Spleen (tissue), 11 donors: ENCODE data around the gene TAF11L13. TPM values are rescaled to one million over a fixed set of nuclear protein-coding genes. Genes with fewer than 3 reads are reported as not detected.
A peak's percentile ranks its signal among the peaks of the same experiment; 100 is the strongest.

Experiments used
- DNase-seq: peaks from one replicate; pipeline ENCODE4 v3.0.0-alpha.2; 2020
- H3K27ac ChIP-seq, 8 donors: fragments of 200-600 bp; sonication (generic) in 7 of 8; 1 replicate in 4 of 8; 2 replicates in 4 of 8; pipeline versions ENCODE4 v1.5.0 to v1.8.0; 2016 to 2021; ENCODE audit warnings: inconsistent platforms in 4 of 8, mild to moderate bottlenecking in 4 of 8, moderate library complexity in 1 of 8
- H3K27me3 ChIP-seq, 7 donors: fragments of 200-600 bp; sonication (generic) in 6 of 7; replicated peaks in 1 of 7; 1 replicate in 4 of 7; 2 replicates in 3 of 7; pipeline versions ENCODE4 v1.5.0 to v1.8.0; 2016 to 2021; ENCODE audit warnings: inconsistent platforms in 3 of 7, mild to moderate bottlenecking in 1 of 7
- H3K36me3 ChIP-seq, 6 donors: fragments of 200-600 bp; sonication (generic) in 5 of 6; 1 replicate in 4 of 6; 2 replicates in 2 of 6; pipeline versions ENCODE4 v1.5.0 to v1.8.0; 2016 to 2021; ENCODE audit warnings: inconsistent platforms in 2 of 6
- H3K4me1 ChIP-seq, 6 donors: fragments of 200-600 bp; sonication (generic) in 5 of 6; 1 replicate in 3 of 6; 2 replicates in 3 of 6; pipeline versions ENCODE4 v1.5.0 to v1.8.0; 2016 to 2021; ENCODE audit warnings: inconsistent platforms in 3 of 6
- H3K4me3 ChIP-seq, 8 donors: fragments of 200-600 bp; sonication (generic) in 7 of 8; 1 replicate in 4 of 8; 2 replicates in 4 of 8; pipeline versions ENCODE4 v1.5.0 to v1.8.0; 2016 to 2021; ENCODE audit warnings: inconsistent platforms in 4 of 8, mild to moderate bottlenecking in 4 of 8, moderate library complexity in 2 of 8
- H3K9me3 ChIP-seq, 8 donors: fragments of 200-600 bp; sonication (generic) in 7 of 8; 1 replicate in 4 of 8; 2 replicates in 4 of 8; pipeline versions ENCODE4 v1.5.0 to v1.8.0; 2016 to 2021; ENCODE audit warnings: inconsistent platforms in 4 of 8
- POLR2A ChIP-seq, 3 donors: fragments of 450-650 bp; IDR thresholded peaks; one replicate each; pipeline ENCODE4 v1.5.1; 2017; ENCODE audit warnings: antibody characterized with exemption in 3 of 3, mild to moderate bottlenecking in 1 of 3
- POLR2AphosphoS5 ChIP-seq, 3 donors: sonication (generic); formaldehyde crosslinking; IDR thresholded peaks; one replicate each; pipeline ENCODE4 v1.5.1; 2017; ENCODE audit warnings: antibody characterized with exemption in 3 of 3
- WGBS, 5 donors: extraction: QIAGEN DNeasy Blood & Tissue Kit in 3 of 5; methylation state at CpG; one replicate each; pipeline versions ENCODE4 v1.1.5 to v1.1.7; 2013 to 2018; 5-methylcytosine and 5-hydroxymethylcytosine counted together
- intact Hi-C: fragments of 100-400 bp; cut with DNase I; formaldehyde crosslinking; loops from one replicate; pipeline ENCODE4 v1.15.0; 2023; ENCODE audit warnings: low total_unique reads
- polyA plus RNA-seq, 3 donors: library from polyadenylated mRNA; stranded (reverse); fragments of 200-250 nt; gene quantifications; one replicate each; pipeline ENCODE4 v1.2.1, GENCODE V29; 2013
- total RNA-seq, 7 donors: library from RNA; depleted of rRNA in 3 of 7; stranded (reverse); fragments of >200 nt in 3 of 7; fragmentation: NEBNext Ultra II Directional in 4 of 7; extraction: Animal tissue kit (Norgen Biotek cat#: 25700) in 4 of 7; gene quantifications; one replicate each; pipeline versions ENCODE4 v1.1.0 to v1.2.1, GENCODE V29; 2016 to 2021
- TF ChIP-seq, protein P1 (sequence below), 11 experiments: fragments of 200-600 bp in 7 of 11; fragments of 450-650 bp in 4 of 11; sonication (generic) in 4 of 11; IDR thresholded peaks in 8 of 11; conservative IDR thresholded peaks in 3 of 11; 1 replicate in 7 of 11; 2 replicates in 4 of 11; pipeline versions ENCODE4 v1.4.0 to v1.8.0; 2016 to 2021; ENCODE audit warnings: antibody characterized with exemption in 11 of 11, inconsistent platforms in 4 of 11, mild to moderate bottlenecking in 1 of 11
- donor health status: healthy with polysubstance abuse.
- donor health status: DM: no; HTN: no; CAD: no; lungs with moderate emphysema.
- donor health status: DM: no; HTN: no; CAD: no.
- donor health status: Bipolar disorder and iron deficiency.
- donor health status: healthy.
- donor health status: DM: no; HTN: no; CAD: no.
- donor health status: DM: yes; HTN: yes; CAD: no.

Gene TAF11L13
- total and polyA plus RNA-seq, 10 donors: not detected

DNA sequence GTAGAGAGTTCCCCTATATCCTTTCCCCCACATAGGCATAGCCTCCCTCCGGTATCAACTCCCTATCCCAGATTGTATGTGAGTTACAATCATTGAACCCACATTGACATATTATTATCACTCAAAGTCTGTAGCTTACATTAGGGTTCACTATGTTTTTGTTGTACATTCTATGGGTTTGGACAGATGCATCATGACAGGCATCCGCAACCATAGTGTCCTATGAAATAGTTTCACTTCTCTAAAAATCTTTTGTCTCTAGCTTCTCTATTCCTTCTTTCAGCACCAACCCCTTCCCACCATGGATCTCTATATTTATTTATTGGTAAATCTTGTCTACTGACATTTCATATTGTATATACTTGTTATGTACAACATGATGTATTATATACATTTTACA is 33.9 kb downstream of the TAF11L13 start:
- DNase-seq: no peak
- no peaks in the 10 kb centered on the region for H3K36me3 ChIP-seq
- TF ChIP-seq POLR2AphosphoS5 (IDR thresholded peaks at IDR 0.05): no peak
- TF ChIP-seq POLR2A (IDR thresholded peaks at IDR 0.05): no peak
- TF ChIP-seq, protein P1, sequence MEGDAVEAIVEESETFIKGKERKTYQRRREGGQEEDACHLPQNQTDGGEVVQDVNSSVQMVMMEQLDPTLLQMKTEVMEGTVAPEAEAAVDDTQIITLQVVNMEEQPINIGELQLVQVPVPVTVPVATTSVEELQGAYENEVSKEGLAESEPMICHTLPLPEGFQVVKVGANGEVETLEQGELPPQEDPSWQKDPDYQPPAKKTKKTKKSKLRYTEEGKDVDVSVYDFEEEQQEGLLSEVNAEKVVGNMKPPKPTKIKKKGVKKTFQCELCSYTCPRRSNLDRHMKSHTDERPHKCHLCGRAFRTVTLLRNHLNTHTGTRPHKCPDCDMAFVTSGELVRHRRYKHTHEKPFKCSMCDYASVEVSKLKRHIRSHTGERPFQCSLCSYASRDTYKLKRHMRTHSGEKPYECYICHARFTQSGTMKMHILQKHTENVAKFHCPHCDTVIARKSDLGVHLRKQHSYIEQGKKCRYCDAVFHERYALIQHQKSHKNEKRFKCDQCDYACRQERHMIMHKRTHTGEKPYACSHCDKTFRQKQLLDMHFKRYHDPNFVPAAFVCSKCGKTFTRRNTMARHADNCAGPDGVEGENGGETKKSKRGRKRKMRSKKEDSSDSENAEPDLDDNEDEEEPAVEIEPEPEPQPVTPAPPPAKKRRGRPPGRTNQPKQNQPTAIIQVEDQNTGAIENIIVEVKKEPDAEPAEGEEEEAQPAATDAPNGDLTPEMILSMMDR (IDR thresholded peaks at IDR 0.05 in 8 of 11, conservative IDR thresholded peaks at IDR 0.05 in 3 of 11): no peak
- intact Hi-C loops: no loop called here
- no peak overlapping the region for H3K4me3 ChIP-seq
- peaks cover 0 to 26% (median 14%) of the 10 kb centered on the region in 8 donors for H3K9me3 ChIP-seq
- H3K27me3 ChIP-seq: no peaks in the 10 kb centered on the region
- WGBS, 5 donors: 81 to 88% (median 83%) methylated on average over 2 of the region's 2 CpGs
- no peak overlapping the region for H3K27ac ChIP-seq
- H3K4me1 ChIP-seq: no peaks in the 10 kb centered on the region

DNA sequence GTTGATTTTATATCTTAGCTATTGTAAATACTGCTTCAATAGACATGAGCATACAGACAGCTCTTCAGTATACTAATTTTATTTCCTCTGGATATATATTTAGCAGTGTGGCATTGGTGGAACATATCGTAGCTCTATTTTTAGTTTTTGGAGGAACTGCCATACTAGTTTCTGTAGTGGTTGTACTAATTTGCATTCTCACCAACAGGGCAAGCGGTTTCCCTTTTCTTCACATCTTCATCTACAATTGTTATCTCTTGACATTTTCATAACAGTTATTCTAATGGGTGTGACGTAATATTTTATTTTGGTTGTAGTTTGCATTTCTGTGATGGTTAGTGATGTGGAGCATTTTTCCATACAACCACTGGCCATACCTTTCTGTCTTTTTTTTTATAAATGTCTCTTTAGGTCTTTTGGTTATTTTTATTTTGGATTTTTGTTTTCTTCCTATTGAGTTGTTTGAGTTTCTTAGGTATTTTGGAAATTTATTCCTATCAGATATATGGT is 34.9 kb downstream of the TAF11L13 start:
- no peak for DNase-seq
- TF ChIP-seq, protein P1 (IDR thresholded peaks at IDR 0.05 in 8 of 11, conservative IDR thresholded peaks at IDR 0.05 in 3 of 11): no peak
- TF ChIP-seq POLR2AphosphoS5 (IDR thresholded peaks at IDR 0.05) (no peak), POLR2A (IDR thresholded peaks at IDR 0.05) (no peak)
- H3K27ac ChIP-seq: no peak overlapping the region
- intact Hi-C loops: no loop called here
- 57 to 78% (median 76%) methylated on average over 3 of the region's 3 CpGs for WGBS, 5 donors
- H3K27me3 ChIP-seq: no peaks in the 10 kb centered on the region
- H3K36me3 ChIP-seq: no peaks in the 10 kb centered on the region
- H3K4me1 ChIP-seq: no peaks in the 10 kb centered on the region
- no peak overlapping the region for H3K4me3 ChIP-seq
- peaks cover 0 to 30% (median 14%) of the 10 kb centered on the region in 8 donors for H3K9me3 ChIP-seq

DNA sequence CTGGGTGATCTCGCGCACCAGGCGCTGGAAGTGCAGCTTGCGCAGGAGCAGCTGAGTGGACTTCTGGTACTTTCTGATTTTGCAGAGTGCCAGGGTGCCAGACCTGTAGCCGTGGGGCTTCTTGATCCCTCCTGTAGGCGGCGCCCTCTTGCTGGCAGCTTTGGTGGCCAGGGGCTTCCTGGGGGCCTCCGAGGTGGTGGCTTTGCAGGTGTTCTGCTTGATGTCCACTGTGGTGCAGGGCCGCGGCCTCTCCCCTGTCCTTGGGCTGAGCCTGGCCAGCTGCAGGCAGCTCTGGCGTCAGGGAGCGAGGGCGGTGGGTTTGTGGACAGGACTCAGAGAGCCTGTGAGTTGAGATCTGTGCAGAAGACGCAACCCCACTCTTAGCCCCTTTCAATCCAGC is 38.5 kb downstream of the TAF11L13 start:
- no peaks in the 10 kb centered on the region for H3K36me3 ChIP-seq
- peak; percentile 70 for DNase-seq
- H3K27me3 ChIP-seq: no peaks in the 10 kb centered on the region
- no peaks in the 10 kb centered on the region for H3K4me1 ChIP-seq
- peaks cover 0 to 24% (median 14%) of the 10 kb centered on the region in 8 donors for H3K9me3 ChIP-seq
- TF ChIP-seq, protein P1 (IDR thresholded peaks at IDR 0.05 in 8 of 11, conservative IDR thresholded peaks at IDR 0.05 in 3 of 11): no peak
- no peak for TF ChIP-seq POLR2AphosphoS5 (IDR thresholded peaks at IDR 0.05)
- no peak for TF ChIP-seq POLR2A (IDR thresholded peaks at IDR 0.05)
- intact Hi-C loops: no loop called here
- 91 to 97% (median 96%) methylated on average over 5 to 14 of the region's 14 CpGs for WGBS, 5 donors
- no peak overlapping the region for H3K27ac ChIP-seq
- H3K4me3 ChIP-seq: no peak overlapping the region

DNA sequence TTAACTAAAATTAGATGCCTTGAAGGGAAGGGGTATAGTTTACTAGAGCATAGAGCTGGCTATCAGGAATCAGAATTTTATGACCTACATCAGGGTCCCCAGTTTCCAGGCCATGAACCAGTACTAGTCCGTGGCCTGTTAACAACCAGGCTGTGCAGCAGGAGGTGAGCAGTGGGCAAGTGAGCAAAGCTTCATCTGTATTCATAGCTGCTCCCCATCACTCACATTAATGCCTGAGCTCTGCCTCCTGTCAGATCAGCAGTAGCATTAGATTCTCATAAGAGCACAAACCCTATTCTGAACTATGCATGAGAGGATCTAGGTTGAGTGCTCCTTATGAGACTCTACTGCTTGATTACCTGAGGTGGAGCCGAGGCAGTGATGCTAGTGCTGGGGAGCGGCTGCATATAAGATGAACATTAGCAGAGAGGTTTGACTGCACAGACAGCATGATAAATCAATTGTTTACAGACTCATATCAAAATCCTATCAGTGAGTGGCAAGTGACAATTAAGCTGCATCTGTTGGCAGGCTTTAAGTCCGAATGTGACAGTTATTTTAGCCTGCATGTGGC is 47.0 kb downstream of the TAF11L13 start:
- WGBS, 5 donors: 75 to 90% (median 82%) methylated on average over 2 to 4 of the region's 4 CpGs
- no peak for DNase-seq
- no peak overlapping the region for H3K4me3 ChIP-seq
- H3K9me3 ChIP-seq: peaks cover 0 to 1% (median 0%) of the 10 kb centered on the region in 8 donors
- TF ChIP-seq, protein P1 (IDR thresholded peaks at IDR 0.05 in 8 of 11, conservative IDR thresholded peaks at IDR 0.05 in 3 of 11): no peak
- TF ChIP-seq POLR2AphosphoS5 (IDR thresholded peaks at IDR 0.05): no peak
- no peak for TF ChIP-seq POLR2A (IDR thresholded peaks at IDR 0.05)
- no peak overlapping the region for H3K27ac ChIP-seq
- H3K27me3 ChIP-seq: no peaks in the 10 kb centered on the region
- intact Hi-C loops: no loop called here
- no peaks in the 10 kb centered on the region for H3K36me3 ChIP-seq
- no peaks in the 10 kb centered on the region for H3K4me1 ChIP-seq
